Keratinocyte (primary cell): Measurements from ENCODE around the gene BTG2.
A peak's percentile ranks its signal among the peaks of the same experiment; 100 is the strongest.

Source experiments
- CTCF ChIP-seq, 3 experiments: IDR thresholded peaks in 1 of 3; conservative IDR thresholded peaks in 1 of 3; optimal IDR thresholded peaks in 1 of 3; 2 replicates in 2 of 3; 3 replicates in 1 of 3; pipeline versions ENCODE3 to v1.5.1; 2011; ENCODE audit warnings: low read length in 3 of 3, mild to moderate bottlenecking in 3 of 3, moderate library complexity in 2 of 3, control low read depth in 1 of 3, inconsistent platforms in 1 of 3; ENCODE audit not compliant: insufficient read depth in 2 of 3; ENCODE audit errors: extremely low read depth in 1 of 3
- EZH2 ChIP-seq: IDR thresholded peaks from one replicate; pipeline ENCODE4 v1.6.1; 2012; ENCODE audit warnings: inconsistent platforms, mild to moderate bottlenecking, low read length, moderate library complexity

- TF ChIP-seq CTCF (optimal IDR thresholded peaks at IDR 0.05 in 1 of 3, IDR thresholded peaks at IDR 0.05 in 1 of 3, conservative IDR thresholded peaks at IDR 0.05 in 1 of 3; ENCODE audit: extremely low read depth in 1 of 3, insufficient read depth in 2 of 3, low read length in 3 of 3) (peak; percentile 87 to 92 (median 89)), EZH2 (no peak)
These were observed 37.0 kb downstream of the BTG2 start for GRCh38 chr1:203342192-203342940.
